Measurements from ENCODE around the gene MID1IP1. TPM values are rescaled to one million over a fixed set of nuclear protein-coding genes. Genes with fewer than 3 reads are reported as not detected.

MID1IP1 gene
- total and polyA plus RNA-seq, 10 of the 15 experiments (the other 5 are each of a cell fraction or from before 2014, with no cell fraction given) = 0.21 to 62.2 (median 14.6) TPM

DNA sequence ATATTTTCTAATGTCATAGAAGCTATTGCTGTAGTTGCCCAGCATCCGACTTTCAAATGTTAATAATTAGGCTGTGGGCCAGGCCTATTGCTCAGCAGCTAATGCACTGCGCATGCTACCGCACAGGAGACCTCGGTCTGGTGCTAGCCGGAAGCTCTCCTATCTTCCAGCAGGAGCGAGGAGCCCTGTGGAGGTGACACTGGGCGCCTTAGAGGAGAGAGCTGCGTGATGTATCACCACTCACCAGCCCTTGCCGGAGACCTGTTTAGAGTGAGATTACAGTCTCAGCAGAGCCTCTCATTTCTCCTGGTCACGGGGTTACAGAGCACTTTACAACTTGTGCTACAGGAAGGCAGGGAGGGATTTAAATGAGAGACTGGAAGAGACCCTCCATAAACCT lies 31.1 kb upstream of the MID1IP1 start:
- intact Hi-C loops (cut with micrococcal nuclease; ENCODE audit: unreplicated experiment) = no loop called here
- no peak overlapping the region for H3K4me3 ChIP-seq
- 59% methylated on average over 10 of the region's 10 CpGs for WGBS (ENCODE audit: insufficient coverage, insufficient replicate concordance, low lambda C conversion rate, missing lambda C conversion rate)
- TF ChIP-seq ZNF622 (IDR thresholded peaks at IDR 0.05) = no peak
- TF ChIP-seq, protein P1, sequence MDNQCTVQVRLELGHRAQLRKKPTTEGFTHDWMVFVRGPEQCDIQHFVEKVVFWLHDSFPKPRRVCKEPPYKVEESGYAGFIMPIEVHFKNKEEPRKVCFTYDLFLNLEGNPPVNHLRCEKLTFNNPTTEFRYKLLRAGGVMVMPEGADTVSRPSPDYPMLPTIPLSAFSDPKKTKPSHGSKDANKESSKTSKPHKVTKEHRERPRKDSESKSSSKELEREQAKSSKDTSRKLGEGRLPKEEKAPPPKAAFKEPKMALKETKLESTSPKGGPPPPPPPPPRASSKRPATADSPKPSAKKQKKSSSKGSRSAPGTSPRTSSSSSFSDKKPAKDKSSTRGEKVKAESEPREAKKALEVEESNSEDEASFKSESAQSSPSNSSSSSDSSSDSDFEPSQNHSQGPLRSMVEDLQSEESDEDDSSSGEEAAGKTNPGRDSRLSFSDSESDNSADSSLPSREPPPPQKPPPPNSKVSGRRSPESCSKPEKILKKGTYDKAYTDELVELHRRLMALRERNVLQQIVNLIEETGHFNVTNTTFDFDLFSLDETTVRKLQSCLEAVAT (IDR thresholded peaks at IDR 0.05) = no peak
- no peak for TF ChIP-seq RB1 (IDR thresholded peaks at IDR 0.05; ENCODE audit: borderline replicate concordance)
- TF ChIP-seq, protein P2, sequence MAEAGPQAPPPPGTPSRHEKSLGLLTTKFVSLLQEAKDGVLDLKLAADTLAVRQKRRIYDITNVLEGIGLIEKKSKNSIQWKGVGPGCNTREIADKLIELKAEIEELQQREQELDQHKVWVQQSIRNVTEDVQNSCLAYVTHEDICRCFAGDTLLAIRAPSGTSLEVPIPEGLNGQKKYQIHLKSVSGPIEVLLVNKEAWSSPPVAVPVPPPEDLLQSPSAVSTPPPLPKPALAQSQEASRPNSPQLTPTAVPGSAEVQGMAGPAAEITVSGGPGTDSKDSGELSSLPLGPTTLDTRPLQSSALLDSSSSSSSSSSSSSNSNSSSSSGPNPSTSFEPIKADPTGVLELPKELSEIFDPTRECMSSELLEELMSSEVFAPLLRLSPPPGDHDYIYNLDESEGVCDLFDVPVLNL (IDR thresholded peaks at IDR 0.05; ENCODE audit: low read depth, low read length) = no peak
- TF ChIP-seq ZNF24 (IDR thresholded peaks at IDR 0.05) = no peak
- TF ChIP-seq, protein P3, sequence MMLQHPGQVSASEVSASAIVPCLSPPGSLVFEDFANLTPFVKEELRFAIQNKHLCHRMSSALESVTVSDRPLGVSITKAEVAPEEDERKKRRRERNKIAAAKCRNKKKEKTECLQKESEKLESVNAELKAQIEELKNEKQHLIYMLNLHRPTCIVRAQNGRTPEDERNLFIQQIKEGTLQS (IDR thresholded peaks at IDR 0.05; ENCODE audit: borderline replicate concordance, extremely low read depth, low read depth, low read length) = no peak
- TF ChIP-seq, protein P4, sequence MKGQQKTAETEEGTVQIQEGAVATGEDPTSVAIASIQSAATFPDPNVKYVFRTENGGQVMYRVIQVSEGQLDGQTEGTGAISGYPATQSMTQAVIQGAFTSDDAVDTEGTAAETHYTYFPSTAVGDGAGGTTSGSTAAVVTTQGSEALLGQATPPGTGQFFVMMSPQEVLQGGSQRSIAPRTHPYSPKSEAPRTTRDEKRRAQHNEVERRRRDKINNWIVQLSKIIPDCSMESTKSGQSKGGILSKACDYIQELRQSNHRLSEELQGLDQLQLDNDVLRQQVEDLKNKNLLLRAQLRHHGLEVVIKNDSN (IDR thresholded peaks at IDR 0.05; ENCODE audit: borderline replicate concordance, extremely low read length, insufficient read depth, low read depth, low read length) = no peak
- TF ChIP-seq SIN3A (IDR thresholded peaks at IDR 0.05; ENCODE audit: low read depth, low read length) = no peak
- no peak for TF ChIP-seq STAT3 (IDR thresholded peaks at IDR 0.05; ENCODE audit: low read depth, low read length)
- TF ChIP-seq, protein P5, sequence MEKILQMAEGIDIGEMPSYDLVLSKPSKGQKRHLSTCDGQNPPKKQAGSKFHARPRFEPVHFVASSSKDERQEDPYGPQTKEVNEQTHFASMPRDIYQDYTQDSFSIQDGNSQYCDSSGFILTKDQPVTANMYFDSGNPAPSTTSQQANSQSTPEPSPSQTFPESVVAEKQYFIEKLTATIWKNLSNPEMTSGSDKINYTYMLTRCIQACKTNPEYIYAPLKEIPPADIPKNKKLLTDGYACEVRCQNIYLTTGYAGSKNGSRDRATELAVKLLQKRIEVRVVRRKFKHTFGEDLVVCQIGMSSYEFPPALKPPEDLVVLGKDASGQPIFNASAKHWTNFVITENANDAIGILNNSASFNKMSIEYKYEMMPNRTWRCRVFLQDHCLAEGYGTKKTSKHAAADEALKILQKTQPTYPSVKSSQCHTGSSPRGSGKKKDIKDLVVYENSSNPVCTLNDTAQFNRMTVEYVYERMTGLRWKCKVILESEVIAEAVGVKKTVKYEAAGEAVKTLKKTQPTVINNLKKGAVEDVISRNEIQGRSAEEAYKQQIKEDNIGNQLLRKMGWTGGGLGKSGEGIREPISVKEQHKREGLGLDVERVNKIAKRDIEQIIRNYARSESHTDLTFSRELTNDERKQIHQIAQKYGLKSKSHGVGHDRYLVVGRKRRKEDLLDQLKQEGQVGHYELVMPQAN (conservative IDR thresholded peaks at IDR 0.05) = no peak
- TF ChIP-seq RUNX3 (IDR thresholded peaks at IDR 0.05; ENCODE audit: low read length) = no peak
- TF ChIP-seq BMI1 (IDR thresholded peaks at IDR 0.05; ENCODE audit: borderline replicate concordance) = no peak
- TF ChIP-seq CBFB (IDR thresholded peaks at IDR 0.05; ENCODE audit: low read depth) = no peak
- H3K9me3 ChIP-seq (replicated peaks; ENCODE audit: control insufficient read depth, insufficient read depth, low read length) = no peaks in the 10 kb centered on the region
- H4K20me1 ChIP-seq (ENCODE audit: control insufficient read depth, insufficient read depth) = no peaks in the 10 kb centered on the region
- H3K9ac ChIP-seq (ENCODE audit: control insufficient read depth, insufficient read depth, low read length) = no peak overlapping the region
- ChIA-PET POLR2A (no interaction called here), SMC1A (ENCODE audit: uncharacterized antibody, unreplicated experiment) (interaction anchor here (1.1 to 1.5 kb wide), 3 partner anchors 16 to 380 kb away, joined by 4 to 6 read pairs (median 5); no protein-coding TSS in a partner anchor), RAD21 (ENCODE audit: unreplicated experiment) (no interaction called here), CTCF (interaction anchor here (0.9 kb wide), 1 partner anchor 214 kb away, joined by 3 read pairs; no protein-coding TSS in a partner anchor)
- BruUV-seq (replicated peaks) = no TSS peak
- H3K27me3 ChIP-seq (replicated peaks in 1 of 2; ENCODE audit: control insufficient read depth in 2 of 2, insufficient read depth in 2 of 2, low read length in 1 of 2) = no peaks in the 10 kb centered on the region
- no peak overlapping the region for H3K4me2 ChIP-seq (ENCODE audit: control insufficient read depth, insufficient read depth)
- no peaks in the 10 kb centered on the region for H3K4me1 ChIP-seq (ENCODE audit: control insufficient read depth, insufficient read depth, low read length)
- in situ Hi-C loops (cut with MboI) = no loop called here
- DNase-seq (ENCODE audit: low read depth, low spot score) = no peak
- no peak for ATAC-seq
- FAIRE-seq = no peak
- H3K36me3 ChIP-seq (ENCODE audit: control insufficient read depth in 2 of 2, insufficient read depth in 2 of 2, low read length in 1 of 2) = no peaks in the 10 kb centered on the region
- H2AFZ ChIP-seq (ENCODE audit: control insufficient read depth, low read depth, low read length) = no peak overlapping the region
- no peak overlapping the region for H3K27ac ChIP-seq (ENCODE audit: control insufficient read depth, insufficient read depth)
- no peaks in the 10 kb centered on the region for H3K79me2 ChIP-seq (ENCODE audit: control insufficient read depth, insufficient read depth, low read length)
